T47D (cell line): ENCODE measurements around the gene USP17L22.
"Not testable (repeated sequence)": the region's sequence is repeated elsewhere in the genome, so short reads cannot be mapped to it uniquely, and the experiment has no call there.

Experiments used
- DNase-seq, 2 experiments: peaks; one replicate each; pipeline versions ENCODE4 v3.0.0 to v3.0.0-alpha.2; 2011 to 2012; ENCODE audit warnings: low read depth in 1 of 2, low spot score in 1 of 2
- in situ Hi-C: cut with HindIII; loops from 2 replicates; pipeline ENCODE4 v1.10.0; 2016; ENCODE audit warnings: low sequenced_read_pairs, low pct_unique_long_range_greater_than_20kb

The USP17L22 gene

GRCh38 chr4:9267319-9267718 is at the start of gene USP17L22:
USP17L22 (plus strand) TSS chr4:9267619; CDS start chr4:9267619, 0 bp downstream.
- DNase-seq, in situ Hi-C loops: not testable (repeated sequence)

- DNase-seq, in situ Hi-C loops: not testable (repeated sequence)
Observed at GRCh38 chr4:9219852-9220251, 47.6 kb upstream of the USP17L22 start, which contains the start of gene USP17L12. USP17L12 (plus strand) TSS chr4:9220152; CDS start chr4:9220152, 0 bp downstream.

- DNase-seq, in situ Hi-C loops: not testable (repeated sequence)
Observed at GRCh38 chr4:9224596-9224995, 42.8 kb upstream of the USP17L22 start, which contains the start of gene USP17L13. USP17L13 (plus strand) TSS chr4:9224896; CDS start chr4:9224896, 0 bp downstream.

GRCh38 chr4:9230249-9230648 is 37.2 kb upstream of the USP17L22 start:
- DNase-seq, in situ Hi-C loops: not testable (repeated sequence)

GRCh38 chr4:9234085-9234484 is 33.3 kb upstream of the USP17L22 start, which contains the start of gene USP17L15:
USP17L15 (plus strand) TSS chr4:9234385; CDS start chr4:9234385, 0 bp downstream.
- in situ Hi-C loops, DNase-seq: not testable (repeated sequence)

- DNase-seq, in situ Hi-C loops: not testable (repeated sequence)
Observed at GRCh38 chr4:9238461-9238860, 29.0 kb upstream of the USP17L22 start.

GRCh38 chr4:9243579-9243978 is 23.8 kb upstream of the USP17L22 start, which contains the start of gene USP17L17:
USP17L17 (plus strand) TSS chr4:9243879; CDS start chr4:9243879, 0 bp downstream.
- DNase-seq, in situ Hi-C loops: not testable (repeated sequence)

- DNase-seq, in situ Hi-C loops: not testable (repeated sequence)
Observed at GRCh38 chr4:9247953-9248680, 19.3 kb upstream of the USP17L22 start, which contains the start of gene USP17L18. USP17L18 (plus strand) TSS chr4:9248630; CDS start chr4:9248630, 0 bp downstream.

- DNase-seq, in situ Hi-C loops: not testable (repeated sequence)
Observed at GRCh38 chr4:9253078-9253477, 14.3 kb upstream of the USP17L22 start, which contains the start of gene USP17L19. USP17L19 (plus strand) TSS chr4:9253378; CDS start chr4:9253378, 0 bp downstream.

- in situ Hi-C loops, DNase-seq: not testable (repeated sequence)
Observed at GRCh38 chr4:9257824-9258223, 9.6 kb upstream of the USP17L22 start, which contains the start of gene USP17L20. USP17L20 (plus strand) TSS chr4:9258124; CDS start chr4:9258124, 0 bp downstream.

- in situ Hi-C loops: not testable (repeated sequence)
Observed at GRCh38 chr4:9262572-9262971, 4.8 kb upstream of the USP17L22 start, which contains the start of gene USP17L21. USP17L21 (plus strand) TSS chr4:9262872; CDS start chr4:9262872, 0 bp downstream.

GRCh38 chr4:9271719-9272118 is 4.3 kb downstream of the USP17L22 start:
- in situ Hi-C loops, DNase-seq: not testable (repeated sequence)

More at GRCh38 chr4:9262572-9262971, 4.8 kb upstream of the USP17L22 start, which contains the start of gene USP17L21:
- DNase-seq: not testable (repeated sequence)
